C4-2B (cell line): Measurements from ENCODE around the gene ANAPC2.

Experiments used
- ZFX ChIP-seq: fragments of 450-650 bp; IDR thresholded peaks from 2 replicates; pipeline ENCODE4 v1.6.1; 2017
- TF ChIP-seq, protein P1 (sequence below): fragments of 450-650 bp; conservative IDR thresholded peaks from 2 replicates; pipeline ENCODE4 v1.5.1; 2017; ENCODE audit warnings: mild to moderate bottlenecking

DNA sequence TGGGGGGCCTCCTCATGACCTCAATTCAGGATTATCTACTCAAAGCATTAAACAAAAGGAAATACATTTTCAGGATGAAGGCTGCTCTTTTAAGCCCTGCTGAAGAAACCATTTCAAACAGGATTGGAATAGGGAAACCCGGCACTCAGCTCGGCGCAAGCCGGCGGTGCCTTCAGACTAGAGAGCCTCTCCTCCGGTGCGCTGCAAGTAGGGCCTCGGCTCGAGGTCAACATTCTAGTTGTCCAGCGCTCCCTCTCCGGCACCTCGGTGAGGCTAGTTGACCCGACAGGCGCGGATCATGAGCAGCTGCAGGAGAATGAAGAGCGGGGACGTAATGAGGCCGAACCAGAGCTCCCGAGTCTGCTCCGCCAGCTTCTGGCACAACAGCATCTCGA lies 16.4 kb upstream of the ANAPC2 start:
- TF ChIP-seq, protein P1, sequence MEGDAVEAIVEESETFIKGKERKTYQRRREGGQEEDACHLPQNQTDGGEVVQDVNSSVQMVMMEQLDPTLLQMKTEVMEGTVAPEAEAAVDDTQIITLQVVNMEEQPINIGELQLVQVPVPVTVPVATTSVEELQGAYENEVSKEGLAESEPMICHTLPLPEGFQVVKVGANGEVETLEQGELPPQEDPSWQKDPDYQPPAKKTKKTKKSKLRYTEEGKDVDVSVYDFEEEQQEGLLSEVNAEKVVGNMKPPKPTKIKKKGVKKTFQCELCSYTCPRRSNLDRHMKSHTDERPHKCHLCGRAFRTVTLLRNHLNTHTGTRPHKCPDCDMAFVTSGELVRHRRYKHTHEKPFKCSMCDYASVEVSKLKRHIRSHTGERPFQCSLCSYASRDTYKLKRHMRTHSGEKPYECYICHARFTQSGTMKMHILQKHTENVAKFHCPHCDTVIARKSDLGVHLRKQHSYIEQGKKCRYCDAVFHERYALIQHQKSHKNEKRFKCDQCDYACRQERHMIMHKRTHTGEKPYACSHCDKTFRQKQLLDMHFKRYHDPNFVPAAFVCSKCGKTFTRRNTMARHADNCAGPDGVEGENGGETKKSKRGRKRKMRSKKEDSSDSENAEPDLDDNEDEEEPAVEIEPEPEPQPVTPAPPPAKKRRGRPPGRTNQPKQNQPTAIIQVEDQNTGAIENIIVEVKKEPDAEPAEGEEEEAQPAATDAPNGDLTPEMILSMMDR: no peak
- TF ChIP-seq ZFX: no peak
